ENCODE data around the gene SV2C.

The SV2C gene

DNA sequence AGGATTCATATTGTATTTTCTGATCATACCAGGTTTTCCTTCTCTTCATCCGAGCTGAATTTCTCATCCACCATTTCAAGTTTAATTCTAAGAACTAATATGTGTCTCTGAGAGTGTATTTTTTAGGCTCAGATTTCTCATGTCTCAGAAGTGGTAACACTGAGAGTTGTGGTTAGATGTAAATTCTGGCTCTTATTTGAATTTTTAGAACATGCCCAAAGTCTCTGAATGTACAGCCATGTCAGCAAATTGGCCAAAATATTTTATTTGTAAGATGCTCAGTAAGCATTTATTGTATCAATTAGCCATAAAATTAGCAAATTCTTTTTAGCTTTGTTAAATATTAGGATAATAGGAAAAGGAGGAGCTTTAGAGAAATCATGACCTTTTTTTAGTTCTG is 16.6 kb downstream of the SV2C start:
- DNase-seq: no peak

DNA sequence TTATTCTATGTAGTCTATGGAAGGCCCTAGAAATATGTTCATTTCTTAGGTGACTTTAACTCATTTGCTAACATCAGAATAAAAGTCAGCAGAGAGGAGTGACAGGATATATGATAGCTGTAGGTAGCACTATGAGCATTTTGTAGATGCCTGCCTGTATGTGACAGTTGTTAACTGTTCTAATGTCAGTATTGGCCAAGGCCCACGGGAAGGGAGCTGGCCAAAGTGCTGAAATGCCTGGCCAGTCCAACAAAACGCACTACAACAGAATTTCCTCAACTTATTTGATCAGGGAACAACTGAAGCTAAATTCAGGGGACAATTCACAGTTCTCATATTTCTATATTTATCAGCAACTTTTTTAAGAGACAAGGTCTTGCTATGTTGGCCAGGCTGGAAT is 20.8 kb downstream of the SV2C start:
- DNase-seq: no peak

DNA sequence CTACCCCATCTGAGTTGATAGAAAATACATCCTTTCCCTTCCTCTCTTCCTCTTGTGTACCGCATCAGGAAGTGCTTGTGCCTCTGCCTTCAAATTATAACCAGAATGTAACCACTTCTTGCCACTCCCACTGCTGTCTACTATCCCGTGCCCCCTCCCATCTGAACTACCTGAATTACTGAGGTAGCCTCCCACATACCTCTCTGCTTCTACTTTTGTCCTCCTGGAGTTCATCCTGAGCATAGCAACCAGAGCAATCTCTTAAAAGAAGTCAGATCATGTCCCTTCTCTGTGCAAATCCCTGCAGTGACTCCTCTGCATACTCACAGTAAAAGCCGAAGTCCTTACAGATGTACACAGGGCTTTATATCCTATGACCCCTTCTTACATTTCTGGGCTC is 23.0 kb downstream of the SV2C start:
- no peak for DNase-seq

GRCh38 chr5:76111477-76112174 is 28.4 kb downstream of the SV2C start:
- no peak for DNase-seq

GRCh38 chr5:76113103-76113502 is 29.9 kb downstream of the SV2C start:
- no peak for DNase-seq

- no peak for DNase-seq
Observed at GRCh38 chr5:76114179-76114851, 31.1 kb downstream of the SV2C start.

GRCh38 chr5:76125346-76125745 is 42.2 kb downstream of the SV2C start:
- DNase-seq: no peak

DNA sequence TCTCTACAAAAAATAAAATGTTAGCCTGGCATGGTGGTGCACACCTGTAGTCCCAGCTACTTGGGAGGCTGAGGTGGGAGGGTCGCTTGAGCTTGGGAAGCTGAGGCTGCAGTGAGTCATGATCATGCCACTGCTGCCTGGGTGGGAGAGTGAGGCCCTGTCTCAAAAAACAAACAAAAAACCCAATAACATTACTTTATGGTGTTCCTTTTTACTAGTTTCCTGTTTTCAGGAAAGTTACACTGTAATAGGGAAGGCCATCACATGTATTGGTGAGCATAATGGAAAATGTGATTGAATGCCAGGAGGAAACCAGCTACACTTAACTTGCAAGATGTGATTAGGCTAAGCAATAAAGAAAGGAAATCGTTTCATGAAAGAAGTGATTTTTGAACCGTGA is 42.7 kb downstream of the SV2C start:
- DNase-seq: no peak

- no peak for DNase-seq
Observed at GRCh38 chr5:76134003-76134402, 50.8 kb downstream of the SV2C start.

DNA sequence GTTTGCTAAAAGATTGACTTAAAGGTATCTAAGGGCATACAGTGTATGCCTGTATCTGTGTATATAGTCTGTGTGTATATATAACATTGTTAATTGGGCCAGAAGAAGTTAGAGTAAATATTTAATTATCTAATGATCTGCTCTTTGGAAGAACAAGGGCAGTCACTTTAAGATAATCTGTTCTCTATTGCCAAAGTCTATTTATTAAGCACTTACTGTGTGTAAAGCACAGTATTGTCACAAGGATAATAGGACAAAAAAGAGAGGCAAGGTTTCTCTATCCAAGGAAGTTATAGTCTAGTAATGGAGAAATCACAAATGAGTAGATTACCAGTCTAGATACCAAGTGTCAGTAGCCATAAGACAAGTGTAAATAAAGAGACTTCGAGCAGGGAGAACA is 51.5 kb downstream of the SV2C start:
- DNase-seq: no peak

DNA sequence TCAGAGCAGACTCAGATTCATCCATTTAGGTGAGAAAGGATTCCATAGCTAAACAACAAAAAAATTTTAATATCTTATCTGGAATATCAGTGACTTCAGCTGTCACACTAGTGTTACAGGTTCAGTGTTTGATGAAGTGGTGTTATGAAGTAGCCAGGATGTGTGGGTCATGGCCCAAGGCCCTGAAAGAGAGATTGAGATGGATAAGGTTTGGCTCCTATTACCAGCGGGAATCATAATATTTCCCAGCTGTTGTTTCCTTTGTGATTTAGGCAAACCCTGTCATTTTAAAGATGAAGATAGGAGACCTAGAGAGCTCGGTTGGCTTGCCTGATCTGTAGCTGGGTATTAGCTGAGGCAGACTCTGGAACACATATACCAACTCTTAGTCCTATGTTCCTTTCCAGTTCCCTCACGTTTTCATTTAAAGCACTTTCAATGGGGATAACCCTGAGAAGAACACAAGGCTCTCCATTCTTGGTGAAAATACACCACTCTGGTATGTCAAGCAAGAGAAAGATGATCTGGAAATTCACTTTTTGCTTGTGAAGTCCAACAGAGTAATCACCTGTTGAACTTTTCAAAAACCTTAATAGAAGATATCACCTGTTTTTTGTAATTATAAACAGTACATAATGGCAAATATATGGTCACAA is 54.8 kb downstream of the SV2C start:
- DNase-seq: no peak

- no peak for DNase-seq
Observed at GRCh38 chr5:76143884-76144283, 60.7 kb downstream of the SV2C start.

GRCh38 chr5:76144513-76145274 is 61.5 kb downstream of the SV2C start:
- DNase-seq: no peak

- DNase-seq: no peak
Observed at GRCh38 chr5:76145945-76146344, 62.8 kb downstream of the SV2C start.

DNA sequence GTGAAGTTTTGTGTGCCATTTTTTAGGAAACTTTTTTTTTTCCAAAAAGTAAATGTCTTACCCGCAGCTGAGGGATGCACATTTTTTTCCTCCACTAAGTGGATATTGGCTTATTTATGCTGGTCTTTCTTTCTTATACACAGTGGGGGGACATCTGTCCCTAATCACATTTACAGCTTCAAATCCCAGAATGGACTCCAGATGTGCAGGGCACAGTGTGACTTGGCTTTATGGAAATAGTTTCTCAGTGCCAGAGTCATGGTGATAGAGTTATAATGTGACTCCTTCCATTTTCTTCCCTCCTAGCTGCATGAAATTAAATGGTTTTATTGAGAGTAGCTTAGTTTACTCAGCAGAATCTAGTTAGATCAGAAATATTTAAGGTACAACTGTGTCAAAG is 66.5 kb downstream of the SV2C start:
- no peak for DNase-seq

- DNase-seq: no peak
Observed at GRCh38 chr5:76152161-76152560, 69.0 kb downstream of the SV2C start.

- no peak for DNase-seq
Observed at GRCh38 chr5:76152700-76153099, 69.5 kb downstream of the SV2C start.

DNA sequence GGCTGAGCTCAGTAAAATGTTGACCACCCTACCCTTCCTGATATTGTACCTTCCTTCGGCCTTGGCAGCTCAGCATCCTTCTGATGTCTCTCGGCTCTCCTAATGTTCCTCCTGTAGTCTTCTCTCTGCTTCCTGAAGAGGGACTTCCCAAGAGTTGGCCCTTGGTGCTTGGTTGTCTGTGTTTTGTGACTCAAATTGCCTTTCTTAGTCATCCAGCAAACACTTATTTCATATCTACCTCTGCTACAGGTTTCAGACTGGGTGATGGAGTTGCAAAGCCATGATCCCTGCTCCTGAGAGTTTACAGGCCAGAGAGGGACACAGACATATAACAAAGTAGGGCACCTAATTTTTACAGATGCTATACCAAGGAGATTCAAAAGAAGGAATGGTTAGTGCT is 70.1 kb downstream of the SV2C start:
- DNase-seq: no peak

GRCh38 chr5:76154009-76154690 is 71.0 kb downstream of the SV2C start:
- no peak for DNase-seq

- DNase-seq: no peak
Observed at GRCh38 chr5:76155536-76155935, 72.4 kb downstream of the SV2C start.

DNA sequence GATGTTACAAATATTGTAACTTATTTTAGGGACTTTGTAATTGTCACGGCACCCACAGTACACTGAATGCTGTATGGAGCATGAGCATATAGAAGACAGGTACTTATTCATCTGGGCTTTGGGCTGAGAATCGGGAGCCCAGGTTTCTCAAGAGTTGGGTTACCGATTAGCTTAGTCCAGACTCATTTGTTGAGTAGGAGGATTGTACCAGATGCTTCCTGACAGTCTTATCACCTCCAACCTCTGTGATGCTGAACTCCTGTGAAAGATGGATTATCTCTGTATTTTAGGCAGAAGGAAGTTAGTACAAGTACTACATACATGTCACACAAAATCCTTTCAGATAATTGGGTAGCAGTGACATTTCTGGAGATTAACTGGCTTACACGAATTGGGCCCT is 79.2 kb downstream of the SV2C start:
- no peak for DNase-seq

GRCh38 chr5:76163111-76163628 is 80.0 kb downstream of the SV2C start:
- no peak for DNase-seq

- no peak for DNase-seq
Observed at GRCh38 chr5:76165029-76165428, 81.8 kb downstream of the SV2C start.

Measured in SHP77 treated with DMSO at 0.1 percent for 48 hours (cell line).